Mesodermal cell (in vitro differentiated cells): ENCODE results near the gene GTF2I. TPM values are rescaled to one million over a fixed set of nuclear protein-coding genes. Genes with fewer than 3 reads are reported as not detected.

Experiments used
- H3K27ac ChIP-seq: 2 replicates; pipeline ENCODE4 v1.7.0; 2013; ENCODE audit warnings: mild to moderate bottlenecking, low read depth, low read length, moderate library complexity; ENCODE audit not compliant: severe bottlenecking
- H3K36me3 ChIP-seq: 2 replicates; pipeline ENCODE4 v1.7.1; 2013; ENCODE audit warnings: mild to moderate bottlenecking, low read length, moderate library complexity; ENCODE audit not compliant: control insufficient read depth, insufficient read depth
- H3K4me1 ChIP-seq: one replicate; pipeline ENCODE4 v1.7.1; 2013; ENCODE audit warnings: mild to moderate bottlenecking, low read length; ENCODE audit not compliant: insufficient read depth, control insufficient read depth, poor library complexity, severe bottlenecking
- H3K4me3 ChIP-seq: 2 replicates; pipeline ENCODE4 v1.7.0; 2013; ENCODE audit warnings: low read length, control low read depth, mild to moderate bottlenecking; ENCODE audit not compliant: insufficient read depth, poor library complexity, severe bottlenecking; ENCODE audit errors: extremely low read depth
- H3K9me3 ChIP-seq: 2 replicates; pipeline ENCODE4 v1.7.1; 2013; ENCODE audit warnings: mild to moderate bottlenecking, low read length, moderate library complexity; ENCODE audit not compliant: control insufficient read depth
- WGBS, 2 experiments: methylation state at CpG; one replicate each; pipeline ENCODE4 v1.1.5; 2013; ENCODE audit warnings: missing lambda C conversion rate in 2 of 2; ENCODE audit not compliant: insufficient coverage in 2 of 2; 5-methylcytosine and 5-hydroxymethylcytosine counted together
- polyA plus RNA-seq, 2 experiments: library from polyadenylated mRNA; stranded (reverse); fragments of 50-300 nt; gene quantifications; one replicate each; pipeline ENCODE4 v1.2.3, GENCODE V29; 2013

GTF2I gene
- 165 TPM for polyA plus RNA-seq (2013, experiment 1 of 2)
- polyA plus RNA-seq (2013, experiment 2 of 2) = 167 TPM

- peaks cover 16% of the 10 kb centered on the region for H3K36me3 ChIP-seq
- no peaks in the 10 kb centered on the region for H3K9me3 ChIP-seq
- WGBS, 2 experiments = 0 to 1% methylated on average over 15 to 33 of the region's 56 CpGs
- peak within 1 kb of the TSS; percentile 97 for H3K27ac ChIP-seq
- H3K4me3 ChIP-seq = peak within 1 kb of the TSS; percentile 86
- peaks cover 27% of the 10 kb centered on the region for H3K4me1 ChIP-seq
Observed at GRCh38 chr7:74657692-74658177, at the start of gene GTF2I. Gene GTF2I (plus strand): TSS chr7:74657718. CDS start chr7:74689129, 31,411 bp downstream.

GRCh38 chr7:74612015-74612829 is 45.3 kb upstream of the GTF2I start:
- Histone ChIP-seq H3K27ac (peak overlapping the region; percentile 7), H3K4me3 (no peak overlapping the region), H3K4me1 (peaks cover 5% of the 10 kb centered on the region), H3K36me3 (no peaks in the 10 kb centered on the region), H3K9me3 (no peaks in the 10 kb centered on the region)
- WGBS, 2 experiments = 66 to 80% methylated on average over 7 to 11 of the region's 11 CpGs

GRCh38 chr7:74615933-74616780 is 41.4 kb upstream of the GTF2I start:
- no peaks in the 10 kb centered on the region for H3K36me3 ChIP-seq
- WGBS, 2 experiments = 94% methylated on average over 9 to 11 of the region's 13 CpGs
- H3K9me3 ChIP-seq = no peaks in the 10 kb centered on the region
- no peak overlapping the region for H3K27ac ChIP-seq
- H3K4me1 ChIP-seq = peaks cover 10% of the 10 kb centered on the region
- H3K4me3 ChIP-seq = no peak overlapping the region

- H3K4me3 ChIP-seq = no peak overlapping the region
- no peaks in the 10 kb centered on the region for H3K9me3 ChIP-seq
- no peaks in the 10 kb centered on the region for H3K36me3 ChIP-seq
- H3K27ac ChIP-seq = no peak overlapping the region
- WGBS, 2 experiments = 59 to 60% methylated on average over 7 of the region's 9 CpGs
- peaks cover 10% of the 10 kb centered on the region for H3K4me1 ChIP-seq
Observed at GRCh38 chr7:74617180-74617744, 40.3 kb upstream of the GTF2I start.

- Histone ChIP-seq H3K36me3 (no peaks in the 10 kb centered on the region), H3K4me3 (no peak overlapping the region), H3K9me3 (no peaks in the 10 kb centered on the region), H3K27ac (no peak overlapping the region), H3K4me1 (peaks cover 10% of the 10 kb centered on the region)
- 80 to 84% methylated on average over 12 to 14 of the region's 14 CpGs for WGBS, 2 experiments
Observed at GRCh38 chr7:74619235-74619860, 38.2 kb upstream of the GTF2I start.

- Histone ChIP-seq H3K36me3 (no peaks in the 10 kb centered on the region), H3K4me1 (peaks cover 4% of the 10 kb centered on the region), H3K9me3 (no peaks in the 10 kb centered on the region), H3K27ac (no peak overlapping the region), H3K4me3 (no peak overlapping the region)
- 92 to 93% methylated on average over 3 of the region's 5 CpGs for WGBS, 2 experiments
Observed at GRCh38 chr7:74622228-74622749, 35.2 kb upstream of the GTF2I start.

GRCh38 chr7:74623135-74623534 is 34.4 kb upstream of the GTF2I start:
- Histone ChIP-seq H3K36me3 (no peaks in the 10 kb centered on the region), H3K4me3 (no peak overlapping the region), H3K27ac (no peak overlapping the region), H3K9me3 (no peaks in the 10 kb centered on the region), H3K4me1 (no peaks in the 10 kb centered on the region)
- WGBS, 2 experiments = 93 to 97% methylated on average over 4 to 6 of the region's 9 CpGs

- Histone ChIP-seq H3K27ac (no peak overlapping the region), H3K36me3 (no peaks in the 10 kb centered on the region), H3K4me3 (no peak overlapping the region), H3K9me3 (no peaks in the 10 kb centered on the region), H3K4me1 (no peaks in the 10 kb centered on the region)
- 79 to 100% methylated on average over 2 to 3 of the region's 3 CpGs for WGBS, 2 experiments
Observed at GRCh38 chr7:74625446-74625845, 32.1 kb upstream of the GTF2I start.

- H3K4me3 ChIP-seq = no peak overlapping the region
- no peak overlapping the region for H3K27ac ChIP-seq
- H3K36me3 ChIP-seq = no peaks in the 10 kb centered on the region
- H3K9me3 ChIP-seq = no peaks in the 10 kb centered on the region
- no peaks in the 10 kb centered on the region for H3K4me1 ChIP-seq
- WGBS, 2 experiments = 37 to 55% methylated on average over 5 to 9 of the region's 12 CpGs
Observed at GRCh38 chr7:74627661-74628411, 29.7 kb upstream of the GTF2I start.
